Neural cell (in vitro differentiated cells): Measurements from ENCODE around the gene CACNA1H. TPM values are rescaled to one million over a fixed set of nuclear protein-coding genes. Genes with fewer than 3 reads are reported as not detected.
A peak's percentile ranks its signal among the peaks of the same experiment; 100 is the strongest.

Source experiments
- H2AFZ ChIP-seq: fragments of 200-600, 300-800 bp; sonication (generic), shearing (Covaris generic); 2 replicates; pipeline ENCODE4 v1.6.0; 2014; ENCODE audit warnings: low read depth, mild to moderate bottlenecking, antibody characterized with exemption, low read length, moderate library complexity
- H3F3A ChIP-seq: fragments of 200-600 bp; shearing (Covaris generic); 2 replicates; pipeline ENCODE4 v1.6.1; 2016; ENCODE audit warnings: mild to moderate bottlenecking, moderate library complexity, mixed read lengths, antibody characterized with exemption, low read length; ENCODE audit not compliant: insufficient read depth, poor library complexity, severe bottlenecking
- H3K27ac ChIP-seq: fragments of 200-600, 300-800 bp; sonication (generic), shearing (Covaris generic); 2 replicates; pipeline ENCODE4 v1.5.1; 2014; ENCODE audit warnings: mild to moderate bottlenecking, low read length, moderate library complexity
- H3K27me3 ChIP-seq: fragments of 300-800, 200-600 bp; sonication (generic), shearing (Covaris generic); 2 replicates; pipeline ENCODE4 v1.6.0; 2014; ENCODE audit warnings: mild to moderate bottlenecking, low read depth, low read length, moderate library complexity; ENCODE audit not compliant: insufficient read depth
- H3K36me3 ChIP-seq: fragments of 300-800, 200-600 bp; sonication (generic), shearing (Covaris generic); 2 replicates; pipeline ENCODE4 v1.5.1; 2014; ENCODE audit warnings: mild to moderate bottlenecking, antibody characterized with exemption, low read length, moderate library complexity; ENCODE audit not compliant: insufficient read depth
- H3K4me2 ChIP-seq: fragments of 300-800, 200-600 bp; sonication (generic), shearing (Covaris generic); 2 replicates; pipeline ENCODE4 v1.6.0; 2014; ENCODE audit warnings: mild to moderate bottlenecking, low read length
- H3K4me3 ChIP-seq: fragments of 300-800, 200-600 bp; sonication (generic), shearing (Covaris generic); 2 replicates; pipeline ENCODE4 v1.5.1; 2014; ENCODE audit warnings: mild to moderate bottlenecking, low read length, moderate library complexity
- H3K79me2 ChIP-seq: fragments of 200-600 bp; shearing (Covaris generic); replicated peaks from 2 replicates; pipeline ENCODE4 v1.6.0; 2014; ENCODE audit warnings: mild to moderate bottlenecking, low read length, moderate library complexity; ENCODE audit not compliant: insufficient read depth
- H3K9ac ChIP-seq: fragments of 300-800, 200-600 bp; sonication (generic), shearing (Covaris generic); 2 replicates; pipeline ENCODE4 v1.6.1; 2016; ENCODE audit warnings: mild to moderate bottlenecking, low read length, mixed read lengths
- H3K9me2 ChIP-seq: fragments of 200-600 bp; shearing (Covaris generic); 2 replicates; pipeline ENCODE4 v1.6.1; 2016; ENCODE audit warnings: mild to moderate bottlenecking, low read length, mixed read lengths; ENCODE audit not compliant: insufficient read depth
- H3K9me3 ChIP-seq: fragments of 200-600, 300-800 bp; sonication (generic), shearing (Covaris generic); 2 replicates; pipeline ENCODE4 v1.6.1; 2016; ENCODE audit warnings: mild to moderate bottlenecking, mixed run types, low read length, moderate library complexity, mixed read lengths
- H4K20me1 ChIP-seq: fragments of 200-600 bp; shearing (Covaris generic); 2 replicates; pipeline ENCODE4 v1.6.1; 2016; ENCODE audit warnings: mild to moderate bottlenecking, mixed run types; ENCODE audit not compliant: insufficient read depth
- CTCF ChIP-seq: fragments of 450-650 bp; IDR thresholded peaks from 2 replicates; pipeline ENCODE4 v1.5.1; 2014; ENCODE audit warnings: antibody characterized with exemption, mild to moderate bottlenecking, moderate library complexity; ENCODE audit not compliant: poor library complexity, severe bottlenecking
- EP300 ChIP-seq: fragments of 450-650 bp; conservative IDR thresholded peaks from 2 replicates; pipeline ENCODE4 v1.6.1; 2014; ENCODE audit warnings: antibody characterized with exemption, mild to moderate bottlenecking, moderate library complexity; ENCODE audit not compliant: poor library complexity, severe bottlenecking
- EZH2 ChIP-seq: fragments of 200-600, 300-800 bp; shearing (Covaris generic), sonication (generic); IDR thresholded peaks from 2 replicates; pipeline ENCODE4 v1.6.1; 2014; ENCODE audit warnings: antibody characterized with exemption, low read length, borderline replicate concordance, mild to moderate bottlenecking; ENCODE audit not compliant: insufficient read depth, poor library complexity, severe bottlenecking
- MXI1 ChIP-seq: fragments of 450-650 bp; conservative IDR thresholded peaks from 2 replicates; pipeline ENCODE4 v1.6.1; 2014; ENCODE audit warnings: antibody characterized with exemption, mild to moderate bottlenecking; ENCODE audit not compliant: poor library complexity, severe bottlenecking
- POLR2AphosphoS5 ChIP-seq: IDR thresholded peaks from 2 replicates; pipeline ENCODE4 v1.6.1; 2012
- RAD21 ChIP-seq: fragments of 450-650 bp; conservative IDR thresholded peaks from 2 replicates; pipeline ENCODE4 v1.6.1; 2014; ENCODE audit warnings: antibody characterized with exemption, mild to moderate bottlenecking, moderate library complexity
- REST ChIP-seq: IDR thresholded peaks from 2 replicates; pipeline ENCODE4 v1.6.1; 2012; ENCODE audit warnings: borderline replicate concordance
- SMC3 ChIP-seq: fragments of 450-650 bp; conservative IDR thresholded peaks from 2 replicates; pipeline ENCODE4 v1.6.1; 2014; ENCODE audit warnings: antibody characterized with exemption, mild to moderate bottlenecking, moderate library complexity; ENCODE audit not compliant: poor library complexity
- TAF1 ChIP-seq: IDR thresholded peaks from 2 replicates; pipeline ENCODE4 v1.6.1; 2012; ENCODE audit warnings: low read depth
- polyA plus RNA-seq: library from polyadenylated mRNA; depleted of rRNA; stranded (reverse); fragments of >200 nt; gene quantifications from 2 replicates; pipeline ENCODE4 v1.2.3, GENCODE V29; 2014

The CACNA1H gene
- polyA plus RNA-seq, 1 donor from 2014 or later, result 27.7 TPM

GRCh38 chr16:1105888-1106620, 46.9 kb upstream of the CACNA1H start:
- Histone ChIP-seq H2AFZ (no peak overlapping the region), H3K27me3 (no peaks in the 10 kb centered on the region), H3K36me3 (no peaks in the 10 kb centered on the region), H3K9me2 (no peaks in the 10 kb centered on the region), H3F3A (no peaks in the 10 kb centered on the region), H3K4me2 (no peak overlapping the region), H3K79me2 (no peaks in the 10 kb centered on the region), H3K9ac (no peak overlapping the region), H4K20me1 (no peaks in the 10 kb centered on the region), H3K27ac (no peak overlapping the region), H3K9me3 (no peaks in the 10 kb centered on the region), H3K4me3 (no peak overlapping the region)
- TF ChIP-seq RAD21, result peak; percentile 86
- TF ChIP-seq MXI1, result peak; percentile 36
- peak; percentile 85 for TF ChIP-seq SMC3
- TF ChIP-seq POLR2AphosphoS5, result no peak
- peak; percentile 81 for TF ChIP-seq CTCF

GRCh38 chr16:1106659-1107058, 46.2 kb upstream of the CACNA1H start:
- Histone ChIP-seq H3F3A (no peaks in the 10 kb centered on the region), H2AFZ (no peak overlapping the region), H3K27me3 (no peaks in the 10 kb centered on the region), H3K4me2 (no peak overlapping the region), H3K79me2 (no peaks in the 10 kb centered on the region), H3K9me2 (no peaks in the 10 kb centered on the region), H3K36me3 (no peaks in the 10 kb centered on the region), H3K9me3 (no peaks in the 10 kb centered on the region), H3K9ac (no peak overlapping the region), H4K20me1 (no peaks in the 10 kb centered on the region), H3K27ac (no peak overlapping the region), H3K4me3 (no peak overlapping the region)
- no peak for TF ChIP-seq EZH2
- TF ChIP-seq SMC3, result no peak
- TF ChIP-seq EP300, result no peak
- no peak for TF ChIP-seq REST
- TF ChIP-seq RAD21, result no peak
- TF ChIP-seq TAF1, result no peak
- no peak for TF ChIP-seq POLR2AphosphoS5
- TF ChIP-seq CTCF, result no peak
